HepG2 (cell line): ENCODE results near the gene SLC43A3. TPM values are rescaled to one million over a fixed set of nuclear protein-coding genes. Genes with fewer than 3 reads are reported as not detected.

Source experiments
- CHD4 ChIP-seq: fragments of 200-600 bp; sonication (generic); IDR thresholded peaks from 2 replicates; pipeline ENCODE4 v1.7.0; 2017; ENCODE audit warnings: mild to moderate bottlenecking, low read length, borderline replicate concordance
- EZH2 ChIP-seq: conservative IDR thresholded peaks from 2 replicates; pipeline ENCODE4 v1.6.1; 2012; ENCODE audit warnings: mild to moderate bottlenecking, low read depth, low read length, moderate library complexity
- FOXP1 ChIP-seq, 2 experiments: fragments of 450-650 bp in 1 of 2; IDR thresholded peaks; 2 replicates each; pipeline ENCODE4 v1.6.1; 2017 to 2018; ENCODE audit warnings: antibody characterized with exemption in 1 of 2
- IKZF1 ChIP-seq: fragments of 450-650 bp; IDR thresholded peaks from 2 replicates; pipeline ENCODE4 v1.7.1; 2016
- KDM3A ChIP-seq: IDR thresholded peaks from 2 replicates; pipeline ENCODE4 v1.6.1; 2018; ENCODE audit warnings: low read depth, missing compliant biosample characterization
- KDM5B ChIP-seq: sonication (generic); formaldehyde crosslinking; IDR thresholded peaks from 2 replicates; pipeline ENCODE4 v1.4.0; 2020; ENCODE audit warnings: missing genetic modification reagents, mild to moderate bottlenecking, borderline replicate concordance
- MED1 ChIP-seq: sonication (generic); formaldehyde crosslinking; IDR thresholded peaks from 2 replicates; pipeline ENCODE4 v1.4.0; 2020; ENCODE audit warnings: missing genetic modification reagents
- PBX3 ChIP-seq: sonication (generic); formaldehyde crosslinking; IDR thresholded peaks from 2 replicates; pipeline ENCODE4 v1.8.1; 2023; ENCODE audit warnings: missing genetic modification reagents, inconsistent platforms, borderline replicate concordance
- PREB ChIP-seq: sonication (generic); formaldehyde crosslinking; IDR thresholded peaks from 2 replicates; pipeline ENCODE4 v1.4.0; 2020; ENCODE audit warnings: missing genetic modification reagents
- RARA ChIP-seq: IDR thresholded peaks from 2 replicates; pipeline ENCODE4 v1.6.1; 2016; ENCODE audit warnings: missing genetic modification reagents, missing compliant biosample characterization
- SNRNP70 ChIP-seq: fragments of 200-400 bp; formaldehyde crosslinking; IDR thresholded peaks from 2 replicates; pipeline ENCODE4 v1.6.1; 2017; ENCODE audit warnings: mild to moderate bottlenecking, low read depth, low read length, moderate library complexity
- TBL1XR1 ChIP-seq: fragments of 150-350 bp; IDR thresholded peaks from 2 replicates; pipeline ENCODE4 v1.6.1; 2014; ENCODE audit warnings: borderline replicate concordance, low read length; ENCODE audit not compliant: partially characterized antibody
- TEAD3 ChIP-seq: optimal IDR thresholded peaks from 2 replicates; pipeline ENCODE3; 2016; ENCODE audit warnings: borderline replicate concordance
- ZFP36L2 ChIP-seq: sonication (generic); formaldehyde crosslinking; IDR thresholded peaks from 2 replicates; pipeline ENCODE4 v1.4.0; 2020; ENCODE audit warnings: missing genetic modification reagents
- ZNF318 ChIP-seq: sonication (generic); formaldehyde crosslinking; IDR thresholded peaks from 2 replicates; pipeline ENCODE4 v1.4.0; 2020; ENCODE audit warnings: mild to moderate bottlenecking, missing genetic modification reagents
- ZNF644 ChIP-seq: IDR thresholded peaks from 2 replicates; pipeline ENCODE4 v1.6.1; 2016; ENCODE audit warnings: low read depth
- ZNF674 ChIP-seq: sonication (generic); formaldehyde crosslinking; IDR thresholded peaks from 2 replicates; pipeline ENCODE4 v1.5.0; 2020; ENCODE audit warnings: low read depth, mild to moderate bottlenecking, missing genetic modification reagents
- ZNF773 ChIP-seq: sonication (generic); formaldehyde crosslinking; IDR thresholded peaks from 2 replicates; pipeline ENCODE4 v1.4.0; 2020; ENCODE audit warnings: missing genetic modification reagents, borderline replicate concordance
- ZSCAN9 ChIP-seq: IDR thresholded peaks from 2 replicates; pipeline ENCODE4 v1.6.1; 2016; ENCODE audit warnings: borderline replicate concordance
- polyA plus RNA-seq, 8 experiments: library from polyadenylated mRNA; depleted of rRNA in 3 of 8; stranded (reverse) in 7 of 8; unstranded in 1 of 8; fragments of >200 nt; fragmentation: Illumina TruSeq in 4 of 8; extraction: Trizol in 4 of 8; gene quantifications; 2 replicates each; pipeline versions ENCODE4 v1.2.1 to v1.2.3, GENCODE V29; 2011 to 2016; ENCODE audit warnings: low read depth in 4 of 8, missing spikeins in 1 of 8, mixed read lengths in 1 of 8; ENCODE audit not compliant: insufficient read depth in 1 of 8
- total RNA-seq, 5 experiments: library from RNA; depleted of rRNA; stranded (reverse); fragments of >200 nt; fragmentation: Illumina TruSeq; extraction: Trizol; gene quantifications; 2 replicates each; pipeline ENCODE4 v1.2.3, GENCODE V29; 2016; ENCODE audit warnings: low read depth in 1 of 5
- TF ChIP-seq, protein P1 (sequence below): sonication (generic); formaldehyde crosslinking; IDR thresholded peaks from 2 replicates; pipeline ENCODE4 v1.4.0; 2020; ENCODE audit warnings: missing genetic modification reagents

SLC43A3 gene
- total and polyA plus RNA-seq, 2 of the 13 experiments (the other 11 are each of a cell fraction or from before 2014, with no cell fraction given): 2.6 TPM; not detected in 1

DNA sequence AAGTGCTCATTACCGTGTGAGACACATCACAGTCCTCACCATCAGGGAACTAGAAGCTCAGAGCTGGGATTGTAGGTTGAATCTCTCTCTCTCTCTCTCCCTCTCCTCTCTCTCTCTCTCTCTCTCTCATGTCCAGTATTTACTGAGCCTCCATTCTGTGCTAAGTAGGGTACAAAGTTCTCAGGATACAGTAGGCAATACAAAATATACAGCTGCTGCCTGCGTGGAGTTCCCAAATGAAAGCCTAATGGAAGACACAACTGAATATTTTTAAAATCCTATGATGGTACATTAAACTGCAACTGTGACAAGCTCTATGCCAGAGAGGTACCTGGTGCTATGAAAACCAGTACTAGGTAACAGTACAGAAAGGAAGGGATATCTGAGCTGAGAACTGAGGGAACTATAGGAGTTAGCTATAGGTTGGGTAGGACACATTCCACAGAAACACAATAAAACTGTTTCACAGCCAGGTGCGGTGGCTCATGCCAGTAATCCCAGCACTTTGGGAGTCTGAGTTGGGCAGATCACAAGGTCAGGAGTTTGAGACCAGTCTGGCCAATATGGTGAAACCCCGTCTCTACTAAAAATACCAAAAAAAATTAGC, 26.8 kb downstream of the SLC43A3 start (continued):
- TF ChIP-seq ZNF318 (CRISPR knock-in tag) (no peak), ZNF773 (CRISPR knock-in tag) (no peak), PREB (no peak), KDM5B (CRISPR knock-in tag) (no peak), SNRNP70 (no peak), ZNF644 (CRISPR knock-in tag) (peak; percentile 87), ZNF674 (no peak), RARA (no peak), ZSCAN9 (CRISPR knock-in tag) (peak; percentile 64; the same call in 1 of the 2 replicates), ZFP36L2 (CRISPR knock-in tag) (no peak), CHD4 (no peak), TEAD3 (no peak), KDM3A (CRISPR knock-in tag) (no peak), EZH2 (no peak), TBL1XR1 (no peak), MED1 (CRISPR knock-in tag) (peak; percentile 69), FOXP1 (IDR thresholded peaks at IDR 0.05) (0 out of 2 replicates have a peak, but pooled peaks have one; percentile 8), FOXP1 (CRISPR knock-in tag; IDR thresholded peaks at IDR 0.05) (peak; percentile 53; the same call in 1 of the 2 replicates), IKZF1 (no peak), PBX3 (CRISPR knock-in tag) (no peak)
- TF ChIP-seq, protein P1, sequence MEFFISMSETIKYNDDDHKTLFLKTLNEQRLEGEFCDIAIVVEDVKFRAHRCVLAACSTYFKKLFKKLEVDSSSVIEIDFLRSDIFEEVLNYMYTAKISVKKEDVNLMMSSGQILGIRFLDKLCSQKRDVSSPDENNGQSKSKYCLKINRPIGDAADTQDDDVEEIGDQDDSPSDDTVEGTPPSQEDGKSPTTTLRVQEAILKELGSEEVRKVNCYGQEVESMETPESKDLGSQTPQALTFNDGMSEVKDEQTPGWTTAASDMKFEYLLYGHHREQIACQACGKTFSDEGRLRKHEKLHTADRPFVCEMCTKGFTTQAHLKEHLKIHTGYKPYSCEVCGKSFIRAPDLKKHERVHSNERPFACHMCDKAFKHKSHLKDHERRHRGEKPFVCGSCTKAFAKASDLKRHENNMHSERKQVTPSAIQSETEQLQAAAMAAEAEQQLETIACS (CRISPR knock-in tag): no peak
